Pancreas (tissue), 10 donors: ENCODE data around the gene GPX2. TPM values are rescaled to one million over a fixed set of nuclear protein-coding genes. Genes with fewer than 3 reads are reported as not detected.

Experiments
- ATAC-seq, 4 donors: fragments of 200-7000 bp; cut with Tn5 transposase; one replicate each; pipeline versions ENCODE4 v1.8.0 to v1.9.1; 2020; ENCODE audit warnings: mild to moderate bottlenecking in 4 of 4, moderate library complexity in 4 of 4
- DNase-seq, 6 donors: peaks; one replicate each; pipeline ENCODE4 v3.0.0-alpha.2; 2020
- FAIRE-seq: peaks from 2 replicates; lab custom pipeline; 2012; peaks lifted over from hg19 to GRCh38; lab: Jason Lieb, UNC
- H3K27ac ChIP-seq, 4 donors: fragments of 200-600 bp; sonication (generic); 1 replicate in 3 of 4; 2 replicates in 1 of 4; pipeline versions ENCODE4 v1.5.0 to v1.8.0; 2020
- H3K27me3 ChIP-seq, 4 donors: fragments of 200-600 bp; one replicate each; pipeline ENCODE4 v1.8.0; 2021
- H3K36me3 ChIP-seq, 3 donors: fragments of 200-600 bp; sonication (generic) in 1 of 3; one replicate each; pipeline versions ENCODE4 v1.5.0 to v1.8.0; 2020 to 2021
- H3K4me1 ChIP-seq, 3 donors: fragments of 200-600 bp; one replicate each; pipeline ENCODE4 v1.8.0; 2021
- H3K4me3 ChIP-seq, 4 donors: fragments of 200-600 bp; sonication (generic) in 2 of 4; one replicate each; pipeline versions ENCODE4 v1.5.0 to v1.8.0; 2020 to 2021
- H3K9me3 ChIP-seq, 4 donors: fragments of 200-600 bp; one replicate each; pipeline ENCODE4 v1.8.0; 2021
- CTCF ChIP-seq, 4 donors: fragments of 200-600 bp; sonication (generic) in 3 of 4; IDR thresholded peaks; one replicate each; pipeline versions ENCODE4 v1.5.0 to v1.8.0; 2021; ENCODE audit warnings: antibody characterized with exemption in 4 of 4
- WGBS, 2 donors: extraction: QIAGEN DNeasy Blood & Tissue Kit; methylation state at CpG; one replicate each; pipeline ENCODE4 v1.1.7; 2013; 5-methylcytosine and 5-hydroxymethylcytosine counted together
- intact Hi-C, 3 donors: fragments of 100-400 bp; cut with DNase I; formaldehyde crosslinking; loops; one replicate each; pipeline versions ENCODE4 v1.11.1 to v1.14.2; 2022
- polyA plus RNA-seq, 2 donors: library from polyadenylated mRNA; stranded (reverse); fragments of 200-250 nt; gene quantifications; one replicate each; pipeline ENCODE4 v1.2.3, GENCODE V29; 2013
- total RNA-seq, 6 donors: library from RNA; stranded (reverse); fragmentation: NEBNext Ultra II Directional in 4 of 6; extraction: Animal tissue kit (Norgen Biotek cat#: 25700) in 4 of 6; gene quantifications; one replicate each; pipeline versions ENCODE4 v1.2.1 to v1.2.4, GENCODE V29; 2021 to 2023
- donor health status: healthy with polysubstance abuse.
- donor health status: DM: no; HTN: no; CAD: no; lungs with moderate emphysema.
- donor health status: DM: no; HTN: no; CAD: no.
- donor health status: control.
- donor health status: control.
- donor health status: Bipolar disorder and iron deficiency.
- donor health status: DM: yes; HTN: yes; CAD: no.
- donor health status: DM: no; HTN: no; CAD: no.
- donor health status: DM: no; HTN: no; CAD: no.
- donor health status: DM: yes; HTN: yes; CAD: no.

The GPX2 gene
- total and polyA plus RNA-seq, 8 donors: 2.6 to 41.9 (median 11.1) TPM

GRCh38 chr14:64986648-64987437 is 44.3 kb upstream of the GPX2 start, which contains the start of gene FNTB:
Gene FNTB, plus strand, starts transcription at chr14:64986895. Its CDS starts 59 bp downstream, at chr14:64986954.
- peak within 1 kb of the TSS; percentile 32 to 69 (median 62) for H3K4me3 ChIP-seq
- ATAC-seq (peak; percentile 96 to 99 (median 98)), FAIRE-seq (peak; percentile 17), DNase-seq (peak; percentile 93 to 97 (median 96))
- H3K27ac ChIP-seq: peak within 1 kb of the TSS; percentile 60 to 91 (median 74)
- H3K4me1 ChIP-seq: peaks cover 7 to 16% (median 10%) of the 10 kb centered on the region in 3 donors
- H3K27me3 ChIP-seq: no peaks in the 10 kb centered on the region
- WGBS, 2 donors: 0% methylated on average over 64 to 65 of the region's 65 CpGs
- TF ChIP-seq CTCF (IDR thresholded peaks at IDR 0.05): peak; percentile 24 to 61 (median 36)
- intact Hi-C loops: loop anchor here in 1 of 3 donors (10.0 kb wide), 1 partner anchor 162 kb away; no protein-coding TSS in a partner anchor
- H3K36me3 ChIP-seq: no peaks in the 10 kb centered on the region
- no peaks in the 10 kb centered on the region for H3K9me3 ChIP-seq

DNA sequence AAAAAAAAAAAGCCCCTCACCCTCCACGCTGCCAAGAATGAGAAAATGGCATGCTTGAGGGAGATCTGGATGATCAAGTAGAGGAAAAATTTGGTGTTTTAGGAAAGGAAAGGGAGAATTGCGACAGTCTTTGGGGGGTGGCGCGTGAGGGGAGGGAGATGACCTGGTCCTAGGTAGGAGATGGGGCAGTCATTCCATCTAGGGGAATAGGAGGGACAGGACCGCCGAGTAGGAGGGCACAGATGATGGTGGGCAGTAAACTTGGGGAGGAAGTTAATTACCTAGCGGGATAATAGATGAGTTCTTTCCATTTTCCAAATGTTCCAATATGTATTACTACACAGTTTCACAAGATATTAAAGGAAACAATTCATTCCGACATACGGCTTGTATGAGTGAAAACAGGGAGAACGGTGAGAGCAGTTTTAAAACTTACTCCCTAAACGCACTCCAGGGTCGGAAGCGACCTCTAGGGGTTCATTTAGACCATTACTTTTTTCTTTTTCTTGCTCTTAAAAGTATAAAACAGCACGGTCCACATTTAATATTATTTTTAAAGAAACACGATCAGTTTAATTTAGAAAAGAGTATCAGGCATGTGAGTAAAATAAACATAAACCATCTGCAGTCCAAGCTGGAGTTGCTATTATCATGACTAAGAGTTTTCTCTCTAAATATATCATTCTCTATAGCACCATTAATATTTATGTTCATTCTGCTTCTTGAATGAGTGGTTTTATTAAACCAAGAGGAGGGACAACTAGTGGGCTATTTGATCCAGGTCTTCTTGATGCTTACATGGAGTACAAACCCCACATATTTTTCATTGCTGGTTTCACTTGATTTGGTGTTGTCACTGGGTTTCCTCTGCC is 41.1 kb upstream of the GPX2 start:
- Histone ChIP-seq H3K36me3 (no peaks in the 10 kb centered on the region), H3K9me3 (no peaks in the 10 kb centered on the region), H3K4me1 (peaks cover 7 to 13% (median 10%) of the 10 kb centered on the region in 3 donors), H3K27ac (no peak overlapping the region), H3K4me3 (peak overlapping the region in 1 of 4 donors; percentile 22), H3K27me3 (no peaks in the 10 kb centered on the region)
- ATAC-seq (peak in 1 of 4 donors; percentile 13), FAIRE-seq (no peak), DNase-seq (peak in 1 of 6 donors; percentile 24)
- peak; percentile 21 to 61 (median 42) for TF ChIP-seq CTCF (IDR thresholded peaks at IDR 0.05)
- intact Hi-C loops: loop anchor here in 1 of 3 donors (10.0 kb wide), 1 partner anchor 159 kb away; no protein-coding TSS in a partner anchor
- 4 to 6% methylated on average over 15 of the region's 15 CpGs for WGBS, 2 donors

DNA sequence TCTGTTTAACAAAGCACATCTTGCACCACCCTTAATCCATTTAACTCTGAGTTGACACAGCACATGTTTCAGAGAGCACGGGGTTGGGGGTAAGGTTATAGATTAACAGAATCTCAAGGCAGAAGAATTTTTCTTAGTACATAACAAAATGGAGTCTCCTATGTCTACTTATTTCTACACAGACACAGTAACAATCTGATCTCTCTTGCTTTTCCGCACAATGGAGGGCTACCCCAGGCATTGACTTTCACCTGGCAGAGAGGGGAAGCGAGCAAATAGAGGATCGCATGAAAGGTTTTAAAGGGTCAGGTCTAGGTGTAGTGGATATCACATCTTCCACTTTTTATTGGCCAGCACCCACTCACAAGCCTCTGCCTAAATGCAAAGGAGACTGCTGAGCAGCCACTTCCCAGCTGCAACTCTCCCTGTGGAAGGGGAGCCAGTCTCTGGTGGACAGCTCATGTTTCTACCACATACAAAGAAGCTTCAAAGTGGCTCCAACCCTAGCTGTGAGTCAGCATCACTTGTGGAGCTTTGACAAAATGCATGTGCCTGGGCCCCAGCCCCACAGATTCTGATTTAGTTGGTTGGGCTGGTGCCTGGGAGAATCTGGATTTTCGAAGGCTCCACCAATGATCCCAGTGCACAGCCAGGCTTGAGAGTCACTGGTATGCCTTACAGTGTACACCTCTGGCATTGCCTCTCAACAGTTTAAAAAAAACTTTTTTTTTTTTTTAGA is 37.0 kb upstream of the GPX2 start:
- no peak overlapping the region for H3K4me3 ChIP-seq
- H3K27me3 ChIP-seq: no peaks in the 10 kb centered on the region
- no peak for TF ChIP-seq CTCF (IDR thresholded peaks at IDR 0.05)
- no peak for ATAC-seq
- no peak overlapping the region for H3K27ac ChIP-seq
- no peaks in the 10 kb centered on the region for H3K36me3 ChIP-seq
- intact Hi-C loops: loop anchor here in 2 of 3 donors (10.0 kb wide), 1 partner anchor 155 kb away; no protein-coding TSS in a partner anchor
- 71 to 84% methylated on average over 5 of the region's 5 CpGs for WGBS, 2 donors
- H3K4me1 ChIP-seq: peaks cover 0 to 4% (median 0%) of the 10 kb centered on the region in 3 donors
- FAIRE-seq: no peak
- H3K9me3 ChIP-seq: no peaks in the 10 kb centered on the region
- DNase-seq: no peak

- WGBS, 2 donors: 78 to 82% methylated on average over 8 of the region's 8 CpGs
Observed at GRCh38 chr14:64974563-64974962, 32.0 kb upstream of the GPX2 start.

More at GRCh38 chr14:64974563-64974962, 32.0 kb upstream of the GPX2 start:
- no peak for FAIRE-seq
- Histone ChIP-seq H3K4me3 (no peak overlapping the region), H3K27me3 (no peaks in the 10 kb centered on the region), H3K36me3 (no peaks in the 10 kb centered on the region), H3K27ac (no peak overlapping the region), H3K4me1 (peaks cover 0 to 10% (median 0%) of the 10 kb centered on the region in 3 donors), H3K9me3 (no peaks in the 10 kb centered on the region)
- intact Hi-C loops: loop anchor here in 1 of 3 donors (10.0 kb wide), 1 partner anchor 150 kb away; no protein-coding TSS in a partner anchor
- DNase-seq: no peak
- ATAC-seq: no peak
- no peak for TF ChIP-seq CTCF (IDR thresholded peaks at IDR 0.05)
